Omental fat pad (tissue), 4 donors: Measurements from ENCODE around the gene WDR5B. TPM values are rescaled to one million over a fixed set of nuclear protein-coding genes. Genes with fewer than 3 reads are reported as not detected.

Experiments
- ATAC-seq: fragments of 150-250 bp; one replicate; pipeline ENCODE4 v1.9.1; 2016; ENCODE audit warnings: mild to moderate bottlenecking, moderate library complexity; ENCODE audit not compliant: low FRiP score
- DNase-seq: peaks from one replicate; pipeline ENCODE4 v3.0.0-alpha.2; 2019; ENCODE audit warnings: low spot score
- CTCF ChIP-seq, 3 donors: fragments of 450-650 bp; IDR thresholded peaks; one replicate each; pipeline ENCODE4 v1.5.1; 2016 to 2017; ENCODE audit warnings: antibody characterized with exemption in 3 of 3, mild to moderate bottlenecking in 3 of 3, moderate library complexity in 2 of 3
- total RNA-seq, 4 donors: library from RNA; depleted of rRNA; stranded (reverse); fragments of >200 nt; gene quantifications; one replicate each; pipeline ENCODE4 v1.1.0, GENCODE V29; 2016

The WDR5B gene
- total RNA-seq, 4 donors from 2014 or later, result 3.0 to 6.6 (median 3.4) TPM

- TF ChIP-seq CTCF (IDR thresholded peaks at IDR 0.05), result no peak
- ATAC-seq (no peak), DNase-seq (no peak)
Measured at GRCh38 chr3:122409446-122409845, 6.4 kb downstream of the WDR5B start.

GRCh38 chr3:122407946-122408345 lies 7.9 kb downstream of the WDR5B start:
- ATAC-seq (no peak), DNase-seq (no peak)
- TF ChIP-seq CTCF (IDR thresholded peaks at IDR 0.05), result no peak

GRCh38 chr3:122406198-122406597 lies 9.7 kb downstream of the WDR5B start:
- ATAC-seq (no peak), DNase-seq (no peak)
- no peak for TF ChIP-seq CTCF (IDR thresholded peaks at IDR 0.05)

- ATAC-seq (no peak), DNase-seq (no peak)
- TF ChIP-seq CTCF (IDR thresholded peaks at IDR 0.05), result no peak
Measured at GRCh38 chr3:122405015-122405414, 10.8 kb downstream of the WDR5B start.

GRCh38 chr3:122403489-122403888 lies 12.4 kb downstream of the WDR5B start:
- no peak for TF ChIP-seq CTCF (IDR thresholded peaks at IDR 0.05)
- ATAC-seq, result no peak
- no peak for DNase-seq

GRCh38 chr3:122398920-122399319 lies 16.9 kb downstream of the WDR5B start:
- TF ChIP-seq CTCF (IDR thresholded peaks at IDR 0.05), result no peak
- DNase-seq, result no peak
- no peak for ATAC-seq

- TF ChIP-seq CTCF (IDR thresholded peaks at IDR 0.05), result no peak
- DNase-seq, result no peak
- no peak for ATAC-seq
Measured at GRCh38 chr3:122397201-122397600, 18.7 kb downstream of the WDR5B start.
